DOHH2 (cell line): Measurements from ENCODE around the gene SIPA1L3.
"Not testable (repeated sequence)": the region's sequence is repeated elsewhere in the genome, so short reads cannot be mapped to it uniquely, and the experiment has no call there.

Experiments used
- H3F3A ChIP-seq: fragments of 200-600 bp; sonication (generic), shearing (Covaris generic); 2 replicates; pipeline ENCODE4 v1.6.0; 2016; ENCODE audit warnings: antibody characterized with exemption, mild to moderate bottlenecking; ENCODE audit not compliant: control insufficient read depth, insufficient read depth
- H3K27ac ChIP-seq: fragments of 200-600 bp; sonication (generic); 2 replicates; pipeline ENCODE4 v1.5.1; 2014; ENCODE audit warnings: low read depth, mild to moderate bottlenecking, low read length, moderate library complexity
- H3K27me3 ChIP-seq: fragments of 200-600 bp; sonication (generic); 2 replicates; pipeline ENCODE4 v1.6.1; 2014; ENCODE audit warnings: mild to moderate bottlenecking, low read length, mixed read lengths; ENCODE audit not compliant: control insufficient read depth
- H3K36me3 ChIP-seq: fragments of 200-600 bp; sonication (generic); 2 replicates; pipeline ENCODE4 v1.6.1; 2014; ENCODE audit warnings: mild to moderate bottlenecking, low read length, moderate library complexity, mixed read lengths; ENCODE audit not compliant: control insufficient read depth
- H3K4me1 ChIP-seq: fragments of 200-600 bp; sonication (generic); 2 replicates; pipeline ENCODE4 v1.6.1; 2014; ENCODE audit warnings: mild to moderate bottlenecking, low read length, mixed read lengths; ENCODE audit not compliant: control insufficient read depth
- H3K4me2 ChIP-seq: fragments of 200-600 bp; sonication (generic); 2 replicates; pipeline ENCODE4 v1.6.0; 2014; ENCODE audit warnings: mild to moderate bottlenecking, low read length, moderate library complexity
- H3K4me3 ChIP-seq: fragments of 200-600 bp; sonication (generic); 2 replicates; pipeline ENCODE4 v1.5.1; 2014; ENCODE audit warnings: mild to moderate bottlenecking, low read length, mixed read lengths
- H3K79me2 ChIP-seq: fragments of 200-600 bp; sonication (generic); 2 replicates; pipeline ENCODE4 v1.6.1; 2014; ENCODE audit warnings: mild to moderate bottlenecking, low read length, mixed read lengths; ENCODE audit not compliant: control insufficient read depth
- H3K9me2 ChIP-seq: fragments of 200-600 bp; sonication (generic); replicated peaks from 2 replicates; pipeline ENCODE4 v1.6.1; 2014; ENCODE audit warnings: mild to moderate bottlenecking, low read length, mixed read lengths; ENCODE audit not compliant: control insufficient read depth
- H3K9me3 ChIP-seq: fragments of 200-600 bp; sonication (generic); 2 replicates; pipeline ENCODE4 v1.6.1; 2014; ENCODE audit warnings: antibody characterized with exemption, low read length, mixed read lengths; ENCODE audit not compliant: control insufficient read depth, insufficient read depth
- H4K20me1 ChIP-seq: fragments of 200-600 bp; sonication (generic); 2 replicates; pipeline ENCODE4 v1.6.0; 2014; ENCODE audit warnings: low read depth, mild to moderate bottlenecking, antibody characterized with exemption, low read length, moderate library complexity; ENCODE audit not compliant: control insufficient read depth, insufficient read depth
- EZH2phosphoT487 ChIP-seq: fragments of 200-600 bp; sonication (generic); IDR thresholded peaks from 2 replicates; pipeline ENCODE4 v1.6.1; 2017; ENCODE audit warnings: borderline replicate concordance, mild to moderate bottlenecking, antibody characterized with exemption, low read length, moderate library complexity, mixed read lengths
- TF ChIP-seq, protein P1 (sequence below): fragments of 200-600 bp; sonication (generic); IDR thresholded peaks from one replicate; pipeline ENCODE4 v1.5.1; 2014; ENCODE audit warnings: antibody characterized with exemption, mild to moderate bottlenecking, low read depth, low read length; ENCODE audit not compliant: poor library complexity, severe bottlenecking

SIPA1L3 gene

DNA sequence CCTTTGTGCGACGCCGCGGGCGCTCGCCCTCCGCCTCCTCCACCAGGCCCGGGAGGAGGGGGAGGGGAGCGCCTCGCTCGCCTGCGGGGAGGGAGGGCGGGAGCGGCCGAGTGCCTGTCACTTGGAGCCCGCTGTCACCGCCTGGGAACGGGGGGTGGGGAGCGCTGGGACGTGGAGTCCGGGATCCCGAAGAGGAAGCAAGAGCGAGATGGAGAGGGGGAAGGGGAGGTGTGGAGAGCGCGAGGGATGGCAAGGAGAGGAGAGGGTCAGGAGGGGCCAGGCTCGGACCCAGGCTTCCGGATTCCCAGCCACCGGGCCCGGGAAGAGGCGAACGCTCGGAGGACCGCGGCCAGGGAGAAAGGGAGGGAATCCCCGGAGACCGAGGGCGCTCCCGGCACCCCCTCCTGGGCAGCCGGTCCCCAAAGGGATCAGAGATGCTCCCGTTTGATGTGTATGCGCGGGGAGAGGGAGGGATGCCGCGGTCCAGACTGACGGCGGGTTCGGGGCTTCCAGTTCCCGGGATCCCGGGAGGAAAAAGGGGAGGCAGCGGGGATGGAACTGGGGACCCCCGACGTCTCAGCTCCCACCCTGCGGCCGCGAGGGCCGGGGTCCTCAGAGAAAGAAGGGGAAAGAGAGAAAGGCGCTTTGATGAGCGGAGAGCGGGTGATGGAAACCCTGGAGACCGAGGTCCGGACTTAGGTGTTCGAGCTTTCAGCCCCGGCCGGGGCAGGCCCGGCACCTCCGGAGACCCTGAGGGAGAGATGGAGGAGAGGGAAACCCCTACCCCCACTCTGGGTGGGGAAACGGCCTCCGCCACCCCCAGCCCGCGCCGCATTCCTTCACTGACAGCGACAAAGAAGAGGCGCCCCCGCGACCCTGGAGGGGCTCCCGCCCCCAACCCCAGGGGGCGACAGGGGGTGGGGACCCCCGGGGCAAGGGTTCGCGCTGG is 321.8 kb downstream of the SIPA1L3 start:
- peak; percentile 62; the same call in 1 of the 2 replicates for TF ChIP-seq EZH2phosphoT487
- TF ChIP-seq, protein P1, sequence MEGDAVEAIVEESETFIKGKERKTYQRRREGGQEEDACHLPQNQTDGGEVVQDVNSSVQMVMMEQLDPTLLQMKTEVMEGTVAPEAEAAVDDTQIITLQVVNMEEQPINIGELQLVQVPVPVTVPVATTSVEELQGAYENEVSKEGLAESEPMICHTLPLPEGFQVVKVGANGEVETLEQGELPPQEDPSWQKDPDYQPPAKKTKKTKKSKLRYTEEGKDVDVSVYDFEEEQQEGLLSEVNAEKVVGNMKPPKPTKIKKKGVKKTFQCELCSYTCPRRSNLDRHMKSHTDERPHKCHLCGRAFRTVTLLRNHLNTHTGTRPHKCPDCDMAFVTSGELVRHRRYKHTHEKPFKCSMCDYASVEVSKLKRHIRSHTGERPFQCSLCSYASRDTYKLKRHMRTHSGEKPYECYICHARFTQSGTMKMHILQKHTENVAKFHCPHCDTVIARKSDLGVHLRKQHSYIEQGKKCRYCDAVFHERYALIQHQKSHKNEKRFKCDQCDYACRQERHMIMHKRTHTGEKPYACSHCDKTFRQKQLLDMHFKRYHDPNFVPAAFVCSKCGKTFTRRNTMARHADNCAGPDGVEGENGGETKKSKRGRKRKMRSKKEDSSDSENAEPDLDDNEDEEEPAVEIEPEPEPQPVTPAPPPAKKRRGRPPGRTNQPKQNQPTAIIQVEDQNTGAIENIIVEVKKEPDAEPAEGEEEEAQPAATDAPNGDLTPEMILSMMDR, result no peak
- Histone ChIP-seq H3K4me1 (peaks cover 14% of the 10 kb centered on the region), H3K4me2 (peak overlapping the region; percentile 93)

DNA sequence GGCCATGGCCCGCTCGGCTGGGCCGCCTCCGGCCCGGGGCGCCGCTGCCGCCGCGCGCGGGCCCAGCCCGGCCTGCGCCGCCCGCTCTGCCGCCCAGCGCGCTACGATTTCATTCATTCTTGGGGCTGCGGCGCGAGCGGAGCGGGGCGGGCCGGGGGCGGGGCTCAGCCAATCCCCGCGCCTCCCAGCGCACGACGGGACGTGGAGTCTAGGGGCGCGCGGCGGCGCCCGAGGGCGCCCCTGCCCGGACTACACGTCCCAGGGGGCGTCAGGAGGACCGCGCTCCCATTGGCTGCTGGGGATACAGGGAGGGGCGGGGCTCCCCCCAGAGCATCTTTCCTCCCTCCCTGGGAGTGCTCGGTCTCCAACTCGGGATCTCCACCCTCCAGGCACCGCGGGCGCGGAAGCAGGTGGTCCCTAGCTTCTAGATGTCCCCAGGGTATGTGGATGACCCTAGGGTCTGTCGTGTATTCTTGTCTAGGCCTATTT is 322.6 kb downstream of the SIPA1L3 start:
- no peak for TF ChIP-seq EZH2phosphoT487
- TF ChIP-seq, protein P1, result no peak
- H3K4me2 ChIP-seq, result peak overlapping the region; percentile 93; the same call in 1 of the 2 replicates
- H3K9me3 ChIP-seq, result no peaks in the 10 kb centered on the region
- H3K27ac ChIP-seq, result no peak overlapping the region
- H3K9me2 ChIP-seq, result no peaks in the 10 kb centered on the region
- peaks cover 12% of the 10 kb centered on the region for H3K27me3 ChIP-seq
- peak overlapping the region; percentile 72 for H3K4me3 ChIP-seq
- H3K79me2 ChIP-seq, result no peaks in the 10 kb centered on the region
- peaks cover 10% of the 10 kb centered on the region for H3K4me1 ChIP-seq
- H3F3A ChIP-seq, result no peaks in the 10 kb centered on the region
- no peaks in the 10 kb centered on the region for H4K20me1 ChIP-seq
- no peaks in the 10 kb centered on the region for H3K36me3 ChIP-seq

More for the DNA sequence above, 321.8 kb downstream of the SIPA1L3 start:
- Histone ChIP-seq H3K79me2 (no peaks in the 10 kb centered on the region), H3K36me3 (no peaks in the 10 kb centered on the region), H3F3A (no peaks in the 10 kb centered on the region), H4K20me1 (no peaks in the 10 kb centered on the region), H3K9me2 (no peaks in the 10 kb centered on the region), H3K27ac (no peak overlapping the region), H3K4me3 (peak overlapping the region; percentile 72), H3K9me3 (no peaks in the 10 kb centered on the region), H3K27me3 (peaks cover 12% of the 10 kb centered on the region)

DNA sequence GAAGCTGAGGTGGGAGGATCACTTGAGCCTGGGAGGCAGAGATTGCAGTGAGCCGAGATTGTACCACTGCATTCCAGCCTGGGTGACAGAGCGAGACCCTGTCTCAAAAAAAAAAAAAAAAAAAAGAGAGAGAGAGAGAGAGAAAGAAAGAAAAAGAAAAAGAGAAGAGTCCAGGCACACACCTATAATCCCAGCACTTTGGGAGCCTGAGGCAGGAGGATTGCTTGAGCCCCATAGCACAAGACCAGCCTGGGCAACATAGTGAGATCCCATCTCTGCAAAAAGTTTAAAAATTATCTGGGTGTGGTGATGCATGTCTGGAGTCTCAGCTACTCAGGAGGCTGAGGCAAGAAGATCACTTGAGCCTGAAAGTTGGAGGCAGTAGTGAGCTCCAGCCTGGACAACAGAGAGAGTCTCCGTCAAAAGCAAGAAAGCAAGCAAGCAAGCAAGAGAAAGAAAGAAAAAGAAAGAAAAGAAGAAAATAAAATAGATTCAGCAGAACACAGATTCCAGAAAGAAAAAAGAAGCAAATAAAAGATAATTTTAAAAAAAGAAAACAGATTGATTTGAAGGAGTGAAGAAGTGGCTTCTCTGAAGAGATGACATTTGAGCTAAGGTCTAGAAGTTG is 323.6 kb downstream of the SIPA1L3 start:
- not testable (repeated sequence) for H3K79me2 ChIP-seq, H3K4me3 ChIP-seq, H3F3A ChIP-seq, H3K4me2 ChIP-seq, H3K4me1 ChIP-seq, H4K20me1 ChIP-seq, H3K27ac ChIP-seq, H3K36me3 ChIP-seq, H3K9me3 ChIP-seq, H3K9me2 ChIP-seq
- H3K27me3 ChIP-seq, result peaks cover 12% of the 10 kb centered on the region
